K562 (cell line): ENCODE data around the gene LAGE3. TPM values are rescaled to one million over a fixed set of nuclear protein-coding genes. Genes with fewer than 3 reads are reported as not detected.
A peak's percentile ranks its signal among the peaks of the same experiment; 100 is the strongest.

ENCODE experiments used
- ATAC-seq: fragments of 200-7000 bp; cut with Tn5 transposase; 3 replicates; pipeline ENCODE4 v1.9.1; 2020; ENCODE audit warnings: moderate library complexity
- BruUV-seq: library from RNA; stranded (reverse); fragments of 400-500 nt; replicated peaks from 2 replicates; lab custom pipeline; 2021; lab: Mats Ljungman, UMichigan
- CTCF ChIA-PET: fragments of 300-600 bp; formaldehyde crosslinking; extraction: SDS; loops from one replicate; lab custom pipeline; 2021; ENCODE audit warnings: low intra/inter-chr PET ratio; lab: Yijun Ruan, JAX
- POLR2A ChIA-PET: fragments of 300-600, 350-650 bp; sonication (Branson Sonifier 250); formaldehyde crosslinking; extraction: SDS; loops from one replicate; lab custom pipeline; 2021; ENCODE audit warnings: antibody characterized with exemption, inconsistent platforms; lab: Yijun Ruan, JAX
- DNase-seq, 4 experiments: peaks; one replicate each; pipeline versions ENCODE4 v3.0.0 to v3.0.0-alpha.2; 2011 to 2018; ENCODE audit warnings: low spot score in 3 of 4, mixed read lengths in 3 of 4; ENCODE audit errors: extremely low read depth in 1 of 4
- FAIRE-seq: peaks from 2 replicates; lab custom pipeline; 2011; peaks lifted over from hg19 to GRCh38; lab: Jason Lieb, UNC
- H2AFZ ChIP-seq: 2 replicates; pipeline ENCODE4 v1.6.0; 2011; ENCODE audit warnings: low read depth, low read length, control low read depth, inconsistent platforms
- H3K27ac ChIP-seq: fragments of 200-600 bp; 3 replicates; pipeline ENCODE4 v1.8.0; 2011; ENCODE audit warnings: low read depth, mild to moderate bottlenecking, control low read depth, inconsistent platforms, low read length, moderate library complexity, mixed read lengths; ENCODE audit errors: extremely low read depth
- H3K27me3 ChIP-seq, 2 experiments: fragments of 300-600 bp in 1 of 2; 2 replicates in 1 of 2; 3 replicates in 1 of 2; pipeline versions ENCODE4 v1.6.0 to v1.8.0; 2011; ENCODE audit warnings: inconsistent platforms in 2 of 2, low read length in 2 of 2, mild to moderate bottlenecking in 1 of 2, mixed read lengths in 1 of 2, moderate library complexity in 1 of 2; ENCODE audit not compliant: control insufficient read depth in 2 of 2, insufficient read depth in 2 of 2
- H3K36me3 ChIP-seq: fragments of 300-600 bp; 3 replicates; pipeline ENCODE4 v1.8.0; 2011; ENCODE audit warnings: mild to moderate bottlenecking, low read length, inconsistent platforms; ENCODE audit not compliant: control insufficient read depth, insufficient read depth
- H3K4me1 ChIP-seq, 2 experiments: fragments of 200-600 bp in 1 of 2; replicated peaks in 1 of 2; 2 replicates in 1 of 2; 3 replicates in 1 of 2; pipeline versions ENCODE4 v1.5.1 to v1.8.0; 2011; ENCODE audit warnings: inconsistent platforms in 2 of 2, low read length in 2 of 2, mild to moderate bottlenecking in 1 of 2, mixed read lengths in 1 of 2, moderate library complexity in 1 of 2; ENCODE audit not compliant: control insufficient read depth in 2 of 2, insufficient read depth in 2 of 2
- H3K4me2 ChIP-seq: 2 replicates; pipeline ENCODE4 v1.6.1; 2011; ENCODE audit warnings: low read length, control low read depth, inconsistent platforms, mixed read lengths; ENCODE audit not compliant: insufficient read depth
- H3K4me3 ChIP-seq: fragments of 200-600 bp; sonication (generic), shearing (Covaris generic); 2 replicates; pipeline ENCODE4 v1.5.1; 2016; ENCODE audit warnings: control low read depth, inconsistent platforms
- H3K79me2 ChIP-seq: fragments of 200-600 bp; 3 replicates; pipeline ENCODE4 v1.8.0; 2011; ENCODE audit warnings: low read length, inconsistent platforms; ENCODE audit not compliant: control insufficient read depth, insufficient read depth
- H3K9ac ChIP-seq, 2 experiments: 2 replicates each; pipeline versions ENCODE4 v1.6.0 to v1.6.1; 2011; ENCODE audit warnings: low read depth in 2 of 2, low read length in 2 of 2, control low read depth in 1 of 2, inconsistent platforms in 1 of 2, mild to moderate bottlenecking in 1 of 2, mixed read lengths in 1 of 2; ENCODE audit not compliant: insufficient read depth in 1 of 2
- H3K9me1 ChIP-seq: one replicate; pipeline ENCODE4 v1.6.0; 2011; ENCODE audit warnings: inconsistent platforms, mild to moderate bottlenecking, low read length, moderate library complexity; ENCODE audit not compliant: control insufficient read depth, insufficient read depth
- H3K9me3 ChIP-seq: replicated peaks from 2 replicates; pipeline ENCODE4 v1.5.1; 2011; ENCODE audit warnings: low read depth, low read length, inconsistent platforms; ENCODE audit not compliant: control insufficient read depth, insufficient read depth
- H4K20me1 ChIP-seq: replicated peaks from 2 replicates; pipeline ENCODE4 v1.6.1; 2011; ENCODE audit warnings: low read length, inconsistent platforms, mixed read lengths; ENCODE audit not compliant: control insufficient read depth, insufficient read depth
- ARHGAP35 ChIP-seq: fragments of 450-650 bp; IDR thresholded peaks from 2 replicates; pipeline ENCODE4 v1.6.1; 2018; ENCODE audit not compliant: partially characterized antibody
- ATF4 ChIP-seq: fragments of 450-650 bp; formaldehyde crosslinking; IDR thresholded peaks from 2 replicates; pipeline ENCODE4 v1.4.0; 2022; ENCODE audit warnings: mild to moderate bottlenecking, moderate library complexity
- GATAD2B ChIP-seq: fragments of 450-650 bp; IDR thresholded peaks from 2 replicates; pipeline ENCODE4 v1.6.1; 2017; ENCODE audit warnings: mild to moderate bottlenecking, borderline replicate concordance
- KAT8 ChIP-seq: fragments of 450-650 bp; IDR thresholded peaks from 2 replicates; pipeline ENCODE4 v1.6.1; 2016; ENCODE audit warnings: low read depth, mild to moderate bottlenecking
- KLF10 ChIP-seq: fragments of 250-450 bp; sonication (Bioruptor Pico); IDR thresholded peaks from 2 replicates; pipeline ENCODE4 v1.6.1; 2021; ENCODE audit warnings: matching md5 sums
- NEUROD1 ChIP-seq: fragments of 150-350 bp; IDR thresholded peaks from 2 replicates; pipeline ENCODE4 v1.6.1; 2014; ENCODE audit warnings: borderline replicate concordance, low read length, low read depth; ENCODE audit not compliant: partially characterized antibody
- NKRF ChIP-seq: fragments of 450-650 bp; IDR thresholded peaks from 2 replicates; pipeline ENCODE4 v1.6.1; 2016; ENCODE audit warnings: borderline replicate concordance
- TCF7 ChIP-seq: sonication (generic); IDR thresholded peaks from 2 replicates; pipeline ENCODE4 v1.6.1; 2016; ENCODE audit warnings: antibody characterized with exemption, borderline replicate concordance
- ZFX ChIP-seq: sonication (generic); formaldehyde crosslinking; IDR thresholded peaks from 2 replicates; pipeline ENCODE4 v1.8.0; 2022; ENCODE audit warnings: mild to moderate bottlenecking, missing genetic modification reagents, moderate library complexity
- ZNF124 ChIP-seq: sonication (generic); formaldehyde crosslinking; IDR thresholded peaks from 2 replicates; pipeline ENCODE4 v1.8.1; 2022; ENCODE audit warnings: missing genetic modification reagents
- whole genome bisulfite sequencing: fragments of 100-300 bp; shearing (Covaris generic); methylation state at CpG from one replicate; pipeline ENCODE4 v1.1.6; 2016; ENCODE audit warnings: low coverage, mixed read lengths; ENCODE audit not compliant: insufficient coverage; ENCODE audit errors: missing lambda C conversion rate; 5-methylcytosine and 5-hydroxymethylcytosine counted together
- in situ Hi-C: fragments of 300-500 bp; cut with MboI; formaldehyde crosslinking; loops from 4 replicates; pipeline ENCODE4 v1.15.0; 2018; ENCODE audit warnings: inconsistent platforms, mixed read lengths
- intact Hi-C: fragments of 100-400 bp; cut with micrococcal nuclease; formaldehyde crosslinking; loops from 2 replicates; pipeline ENCODE4 v1.14.2; 2022
- polyA plus RNA-seq, 8 experiments: library from polyadenylated mRNA; depleted of rRNA in 4 of 8; stranded (reverse) in 5 of 8; unstranded in 3 of 8; fragments of >200 nt; fragmentation: Nextera tagmentation in 2 of 8; fragmentation: Illumina TruSeq in 1 of 8; extraction: Ambion mirVana in 2 of 8; extraction: Trizol in 1 of 8; gene quantifications; 2 replicates each; pipeline versions ENCODE4 v1.2.1 to v1.2.3, GENCODE V29; 2011 to 2014; ENCODE audit warnings: inconsistent platforms in 1 of 8, missing spikeins in 1 of 8
- total RNA-seq, 7 experiments: library from RNA; depleted of rRNA in 6 of 7; stranded (reverse); fragments of >200 nt in 6 of 7; fragmentation: Illumina TruSeq in 2 of 7; extraction: Trizol in 2 of 7; gene quantifications; 2 replicates each; pipeline versions ENCODE4 v1.2.1 to v1.2.3, GENCODE V29; 2011 to 2021; ENCODE audit warnings: low replicate concordance in 1 of 7
- TF ChIP-seq, protein P1 (sequence below): sonication (generic); formaldehyde crosslinking; IDR thresholded peaks from 2 replicates; pipeline ENCODE4 v1.8.0; 2022; ENCODE audit warnings: mild to moderate bottlenecking, missing genetic modification reagents
- TF ChIP-seq, protein P2 (sequence below): IDR thresholded peaks from 3 replicates; pipeline ENCODE4 v1.6.1; 2011; ENCODE audit warnings: borderline replicate concordance, mild to moderate bottlenecking, moderate library complexity; ENCODE audit not compliant: insufficient read length; ENCODE audit errors: extremely low read depth
- TF ChIP-seq, protein P3 (sequence below): sonication (generic); formaldehyde crosslinking; IDR thresholded peaks from 2 replicates; pipeline ENCODE4 v1.9.0; 2022; ENCODE audit warnings: mild to moderate bottlenecking, missing genetic modification reagents

The LAGE3 gene
- total and polyA plus RNA-seq, 9 of the 15 experiments (the other 6 are each of a cell fraction or from before 2014, with no cell fraction given), result 28.2 to 125 (median 35.8) TPM

DNA sequence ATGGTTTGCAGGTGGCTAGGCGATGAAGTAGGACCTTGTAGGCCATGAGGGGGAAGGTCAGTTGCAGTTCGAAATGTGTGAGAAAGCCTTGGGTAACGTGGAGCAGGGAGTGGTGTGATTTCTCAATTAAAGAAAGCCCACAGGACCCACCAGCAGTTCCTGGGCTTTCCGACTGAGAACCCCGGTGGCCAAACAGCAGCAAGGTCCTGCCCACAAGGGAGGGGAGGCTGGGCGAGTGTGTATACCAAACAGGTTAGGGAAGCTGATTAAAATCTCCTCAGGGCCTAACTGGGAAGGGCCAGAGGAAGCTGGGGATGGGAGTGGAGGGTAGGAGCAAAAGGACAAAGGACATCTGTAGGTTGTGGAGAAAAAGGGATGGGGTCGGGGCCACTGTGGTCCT lies 48.2 kb downstream of the LAGE3 start:
- Histone ChIP-seq H2AFZ (no peak overlapping the region), H3K9me3 (no peaks in the 10 kb centered on the region), H3K9ac (peak overlapping the region; percentile 61 to 84; a peak in 3 of 4 replicates), H3K79me2 (peaks cover 35% of the 10 kb centered on the region), H3K27me3 (no peaks in the 10 kb centered on the region), H3K4me2 (peak overlapping the region; percentile 80), H3K4me3 (0 out of 2 replicates have a peak overlapping the region, but pooled peaks have one; percentile 18), H3K9me1 (no peaks in the 10 kb centered on the region), H3K27ac (peak overlapping the region; percentile 67), H3K36me3 (peaks cover 55% of the 10 kb centered on the region; the same call in 2 of the 3 replicates), H3K4me1 (peaks cover 27 to 55% of the 10 kb centered on the region in 2 experiments; a peak in 4 of 5 replicates), H4K20me1 (no peaks in the 10 kb centered on the region)
- in situ Hi-C loops, result no loop called here
- ChIA-PET CTCF (no interaction called here), POLR2A (interaction anchor here (0.6 to 0.9 kb wide), 2 partner anchors 28 to 31 kb away, joined by 3 read pairs; no protein-coding TSS in a partner anchor)
- intact Hi-C loops, result loop anchor here (2.0 kb wide), 1 partner anchor 54 kb away; no protein-coding TSS in a partner anchor
- 28% methylated on average over 7 of the region's 7 CpGs for WGBS
- ATAC-seq, result no peak
- DNase-seq, result no peak
- no TSS peak for BruUV-seq
- no peak for FAIRE-seq
- TF ChIP-seq NEUROD1, result no peak
- TF ChIP-seq, protein P1, sequence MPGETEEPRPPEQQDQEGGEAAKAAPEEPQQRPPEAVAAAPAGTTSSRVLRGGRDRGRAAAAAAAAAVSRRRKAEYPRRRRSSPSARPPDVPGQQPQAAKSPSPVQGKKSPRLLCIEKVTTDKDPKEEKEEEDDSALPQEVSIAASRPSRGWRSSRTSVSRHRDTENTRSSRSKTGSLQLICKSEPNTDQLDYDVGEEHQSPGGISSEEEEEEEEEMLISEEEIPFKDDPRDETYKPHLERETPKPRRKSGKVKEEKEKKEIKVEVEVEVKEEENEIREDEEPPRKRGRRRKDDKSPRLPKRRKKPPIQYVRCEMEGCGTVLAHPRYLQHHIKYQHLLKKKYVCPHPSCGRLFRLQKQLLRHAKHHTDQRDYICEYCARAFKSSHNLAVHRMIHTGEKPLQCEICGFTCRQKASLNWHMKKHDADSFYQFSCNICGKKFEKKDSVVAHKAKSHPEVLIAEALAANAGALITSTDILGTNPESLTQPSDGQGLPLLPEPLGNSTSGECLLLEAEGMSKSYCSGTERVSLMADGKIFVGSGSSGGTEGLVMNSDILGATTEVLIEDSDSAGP (CRISPR knock-in tag), result no peak
- no peak for TF ChIP-seq KAT8
- TF ChIP-seq KLF10 (CRISPR knock-in tag), result no peak
- no peak for TF ChIP-seq ATF4 (CRISPR knock-in tag)
- TF ChIP-seq TCF7, result no peak
- TF ChIP-seq ZNF124, result no peak
- TF ChIP-seq, protein P2, sequence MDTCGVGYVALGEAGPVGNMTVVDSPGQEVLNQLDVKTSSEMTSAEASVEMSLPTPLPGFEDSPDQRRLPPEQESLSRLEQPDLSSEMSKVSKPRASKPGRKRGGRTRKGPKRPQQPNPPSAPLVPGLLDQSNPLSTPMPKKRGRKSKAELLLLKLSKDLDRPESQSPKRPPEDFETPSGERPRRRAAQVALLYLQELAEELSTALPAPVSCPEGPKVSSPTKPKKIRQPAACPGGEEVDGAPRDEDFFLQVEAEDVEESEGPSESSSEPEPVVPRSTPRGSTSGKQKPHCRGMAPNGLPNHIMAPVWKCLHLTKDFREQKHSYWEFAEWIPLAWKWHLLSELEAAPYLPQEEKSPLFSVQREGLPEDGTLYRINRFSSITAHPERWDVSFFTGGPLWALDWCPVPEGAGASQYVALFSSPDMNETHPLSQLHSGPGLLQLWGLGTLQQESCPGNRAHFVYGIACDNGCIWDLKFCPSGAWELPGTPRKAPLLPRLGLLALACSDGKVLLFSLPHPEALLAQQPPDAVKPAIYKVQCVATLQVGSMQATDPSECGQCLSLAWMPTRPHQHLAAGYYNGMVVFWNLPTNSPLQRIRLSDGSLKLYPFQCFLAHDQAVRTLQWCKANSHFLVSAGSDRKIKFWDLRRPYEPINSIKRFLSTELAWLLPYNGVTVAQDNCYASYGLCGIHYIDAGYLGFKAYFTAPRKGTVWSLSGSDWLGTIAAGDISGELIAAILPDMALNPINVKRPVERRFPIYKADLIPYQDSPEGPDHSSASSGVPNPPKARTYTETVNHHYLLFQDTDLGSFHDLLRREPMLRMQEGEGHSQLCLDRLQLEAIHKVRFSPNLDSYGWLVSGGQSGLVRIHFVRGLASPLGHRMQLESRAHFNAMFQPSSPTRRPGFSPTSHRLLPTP, result no peak
- peak; percentile 38; the same call in 1 of the 2 replicates for TF ChIP-seq ZFX (CRISPR knock-in tag)
- no peak for TF ChIP-seq NKRF
- TF ChIP-seq ARHGAP35, result no peak
- TF ChIP-seq, protein P3, sequence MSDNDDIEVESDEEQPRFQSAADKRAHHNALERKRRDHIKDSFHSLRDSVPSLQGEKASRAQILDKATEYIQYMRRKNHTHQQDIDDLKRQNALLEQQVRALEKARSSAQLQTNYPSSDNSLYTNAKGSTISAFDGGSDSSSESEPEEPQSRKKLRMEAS (CRISPR knock-in tag), result peak; percentile 15; the same call in 1 of the 2 replicates
- no peak for TF ChIP-seq GATAD2B
